Dermis blood vessel endothelial cell (primary cell): ENCODE data around the gene OSBP. TPM values are rescaled to one million over a fixed set of nuclear protein-coding genes. Genes with fewer than 3 reads are reported as not detected.
"Not testable (repeated sequence)": the region's sequence is repeated elsewhere in the genome, so short reads cannot be mapped to it uniquely, and the experiment has no call there.

Experiments used
- DNase-seq: peaks from one replicate; pipeline ENCODE4 v3.0.0; 2010
- total RNA-seq: library from RNA; depleted of rRNA; stranded (reverse); fragments of >200 nt; gene quantifications from 2 replicates; pipeline ENCODE4 v1.2.3, GENCODE V29; 2014

The OSBP gene
- total RNA-seq, 1 donor from 2014 or later, result 41.5 TPM

DNA sequence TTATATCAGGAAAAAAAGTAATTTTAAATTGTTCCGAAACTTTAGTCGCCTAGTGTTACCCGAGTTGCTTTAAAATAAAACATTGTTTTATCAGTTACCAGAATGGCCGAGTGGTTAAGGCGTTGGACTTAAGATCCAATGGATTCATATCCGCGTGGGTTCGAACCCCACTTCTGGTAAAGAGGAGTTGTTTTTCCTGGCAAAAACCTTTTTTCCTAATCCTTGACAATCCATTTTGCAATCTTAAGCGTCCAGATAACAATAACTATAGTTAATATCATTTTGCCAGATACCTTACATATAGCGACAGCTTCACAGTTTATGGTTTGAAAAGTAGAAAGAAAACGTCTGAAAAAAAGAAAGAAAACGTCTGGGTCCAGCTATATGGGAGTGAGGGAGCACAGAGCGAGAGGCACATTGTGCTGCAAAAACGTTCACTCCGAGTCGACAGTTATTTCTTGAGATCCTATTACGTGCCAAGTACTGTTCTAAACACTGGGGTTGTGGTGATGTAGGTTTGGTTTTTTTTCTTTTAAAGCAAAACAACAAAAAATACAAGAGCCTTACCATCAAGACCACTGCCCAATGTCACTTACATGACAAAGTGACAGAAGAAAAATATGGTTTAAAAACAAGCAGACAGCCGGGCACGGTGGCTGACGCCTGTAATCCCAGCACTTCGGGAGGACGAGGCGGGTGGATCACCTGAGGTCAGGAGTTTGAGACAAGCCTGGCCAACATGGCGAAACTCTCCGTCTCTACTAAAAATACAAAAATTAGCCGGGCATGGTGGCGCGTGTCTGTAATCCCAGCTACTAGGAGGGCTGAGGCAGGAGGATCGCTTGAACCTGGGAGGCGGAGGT lies 63.7 kb downstream of the OSBP start:
- DNase-seq, result peak; percentile 83

DNA sequence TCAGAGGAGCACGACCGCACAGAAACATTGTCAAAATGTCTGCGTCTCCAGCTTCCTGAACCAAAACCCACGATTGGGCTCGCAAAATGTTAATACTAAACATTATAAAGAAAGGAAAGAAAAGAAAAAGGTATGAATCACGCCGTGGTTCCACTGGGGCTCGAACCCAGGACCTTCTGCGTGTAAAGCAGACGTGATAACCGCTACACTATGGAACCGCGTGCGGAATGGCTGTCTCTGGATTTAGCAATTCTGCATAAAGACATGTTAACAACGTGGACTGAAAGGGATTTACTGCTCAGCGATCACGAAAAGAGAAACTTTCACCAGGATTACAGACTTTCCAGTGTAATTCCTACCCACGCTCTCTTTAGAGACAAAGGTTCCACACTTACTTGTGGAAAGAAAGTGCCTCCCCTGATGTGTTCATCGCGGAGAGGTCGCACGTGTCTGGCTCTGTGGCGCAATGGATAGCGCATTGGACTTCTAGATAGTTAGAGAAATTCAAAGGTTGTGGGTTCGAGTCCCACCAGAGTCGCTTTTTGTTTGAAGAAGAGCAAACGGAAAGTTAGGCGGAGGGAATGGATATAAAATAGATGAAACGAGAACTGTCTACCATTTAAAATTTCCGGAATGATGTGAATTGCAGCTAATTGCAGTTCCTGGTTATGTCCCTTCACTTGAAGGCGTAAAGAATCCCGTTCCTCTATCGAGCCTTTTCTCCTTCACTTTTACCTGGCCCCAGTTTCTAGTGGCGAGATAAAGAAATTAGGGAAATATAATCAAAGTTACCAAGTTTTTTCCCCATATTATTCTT lies 64.5 kb downstream of the OSBP start:
- peak; percentile 90 for DNase-seq

DNA sequence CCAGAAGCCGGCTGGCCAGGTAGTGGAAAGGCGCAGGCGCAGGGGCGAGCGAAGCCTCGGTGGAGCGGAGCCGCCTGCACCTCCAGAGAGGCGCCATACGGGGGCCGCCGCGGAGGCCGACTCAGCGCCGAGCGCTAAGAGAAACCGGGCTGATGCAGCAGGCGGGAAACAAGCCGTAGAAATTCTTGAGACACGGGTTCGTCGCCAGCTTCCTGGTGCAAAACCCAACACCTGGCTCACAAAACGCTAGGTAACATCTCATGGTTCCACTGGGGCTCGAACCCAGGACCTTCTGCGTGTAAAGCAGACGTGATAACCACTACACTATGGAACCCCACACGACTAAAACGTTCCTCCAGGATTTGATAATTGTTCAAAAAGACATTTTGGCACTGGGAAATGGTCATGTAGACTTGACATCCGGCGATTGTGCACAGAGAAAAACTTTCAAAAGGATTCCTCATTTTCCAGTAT lies 65.2 kb downstream of the OSBP start:
- DNase-seq, result peak; percentile 95

DNA sequence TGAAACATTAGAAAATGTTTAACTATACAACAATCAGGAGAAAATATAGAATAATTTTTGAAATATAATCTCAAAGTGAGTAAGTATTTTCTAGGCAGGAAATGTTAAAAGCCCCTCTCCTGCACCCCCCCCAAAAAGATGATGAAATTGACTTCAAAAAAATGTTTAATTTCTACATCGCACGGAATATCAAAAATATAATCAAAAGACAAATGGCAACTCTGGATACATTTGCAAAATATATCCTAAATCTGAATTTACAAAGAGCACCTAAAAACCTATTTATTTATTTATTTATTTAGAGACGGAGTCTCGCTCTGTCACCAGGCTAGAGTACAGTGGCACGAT lies 67.3 kb downstream of the OSBP start:
- no peak for DNase-seq

DNA sequence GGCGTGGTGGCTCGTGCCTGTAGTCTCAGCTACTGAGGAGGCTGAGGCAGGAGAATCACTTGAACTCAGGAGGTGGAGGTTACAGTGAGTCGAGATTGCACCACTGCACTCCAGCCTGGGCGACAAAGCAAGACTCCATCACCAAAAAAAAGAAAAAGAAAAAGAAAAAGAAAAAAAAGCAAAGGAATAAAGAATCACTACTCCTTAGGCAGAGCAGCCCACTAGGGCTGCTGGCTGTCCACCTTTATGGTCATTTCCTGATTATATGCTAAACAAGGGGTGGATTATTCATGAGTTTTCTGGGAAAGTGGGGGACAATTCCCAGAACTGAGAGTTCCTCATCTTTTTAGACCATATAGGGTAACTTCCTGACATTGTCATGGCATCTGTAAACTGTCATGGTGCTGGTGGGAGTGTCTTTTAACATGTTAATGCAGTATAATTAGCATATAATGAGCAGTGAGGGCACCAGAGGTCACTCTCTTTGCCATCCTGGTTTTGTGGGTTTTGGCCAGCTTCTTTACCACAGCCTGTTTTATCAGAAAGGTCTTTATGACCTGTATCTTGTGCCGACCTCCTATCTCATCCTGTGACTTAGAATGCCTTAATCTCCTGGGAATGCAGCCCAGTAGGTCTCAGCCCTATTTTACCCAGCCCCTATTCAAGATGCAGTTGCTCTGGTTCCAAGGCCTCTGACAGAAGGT lies 67.8 kb downstream of the OSBP start:
- peak; percentile 57 for DNase-seq

DNA sequence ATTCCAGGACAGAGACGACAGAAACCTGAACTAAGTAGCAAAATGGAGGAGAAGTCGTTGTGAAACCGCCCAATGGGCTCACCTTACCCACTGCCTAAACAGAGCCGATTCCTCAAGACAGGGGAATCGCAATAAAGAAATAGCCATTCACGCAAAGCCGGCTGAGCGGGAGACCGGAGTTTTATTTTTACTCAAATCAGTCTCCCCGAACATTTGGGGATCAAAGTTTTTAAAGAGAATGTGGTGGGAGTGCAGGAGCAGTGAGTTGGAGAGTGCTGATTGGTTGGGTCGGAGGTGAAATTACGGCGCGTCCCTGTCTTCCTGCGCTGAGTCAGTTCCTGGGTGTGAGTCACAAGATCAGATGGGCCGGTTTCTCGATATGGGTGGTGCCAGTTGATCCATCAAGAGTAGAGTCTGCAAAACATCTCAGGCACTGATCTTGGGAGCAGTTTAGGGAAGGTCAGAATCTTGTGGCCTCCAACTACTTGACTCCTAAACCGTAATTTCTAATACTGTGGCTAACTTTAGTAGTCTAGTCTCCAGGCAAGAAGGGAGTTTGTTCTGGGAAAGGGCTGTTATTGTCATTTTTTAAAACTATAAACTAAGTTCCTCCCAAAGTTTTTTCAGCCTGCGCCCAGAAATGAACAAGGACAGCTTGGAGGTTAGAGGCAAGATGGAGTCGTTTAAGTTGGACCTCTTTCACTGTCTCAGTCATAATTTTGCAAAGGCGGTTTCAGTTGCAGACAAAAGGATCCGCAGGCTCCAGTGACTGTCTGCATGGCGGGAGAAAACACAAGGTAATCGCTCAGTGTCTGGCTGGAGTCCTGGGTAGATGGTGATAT lies 70.2 kb downstream of the OSBP start:
- DNase-seq, result peak; percentile 34

DNA sequence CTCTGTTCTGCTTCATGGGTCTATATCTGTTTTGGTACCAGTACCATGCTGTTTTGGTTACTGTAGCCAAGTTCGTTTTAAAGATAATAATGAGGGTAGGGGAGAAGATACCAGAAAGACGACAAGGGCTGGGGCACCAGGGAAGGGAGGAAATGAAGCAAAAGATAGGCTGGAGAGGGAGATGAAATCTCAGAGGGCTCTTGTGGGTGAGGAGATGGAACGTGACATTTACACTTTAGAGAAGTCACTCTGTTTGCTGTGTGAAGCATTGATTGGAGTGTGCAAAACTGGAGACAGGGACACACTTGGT lies 70.8 kb downstream of the OSBP start:
- DNase-seq, result no peak

DNA sequence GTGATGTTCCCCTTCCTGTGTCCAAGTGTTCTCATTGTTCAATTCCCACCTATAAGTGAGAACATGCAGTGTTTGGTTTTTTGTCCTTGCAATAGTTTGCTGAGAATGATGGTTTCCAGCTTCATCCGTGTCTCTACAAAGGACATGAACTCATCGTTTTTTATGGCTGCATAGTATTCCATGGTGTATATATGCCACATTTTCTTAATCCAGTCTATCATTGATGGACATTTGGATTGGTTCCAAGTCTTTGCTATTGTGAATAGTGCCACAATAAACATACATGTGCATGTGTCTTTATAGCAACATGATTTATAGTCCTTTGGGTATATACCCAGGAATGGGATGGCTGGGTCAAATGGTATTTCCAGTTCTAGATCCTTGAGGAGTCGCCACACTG lies 71.9 kb downstream of the OSBP start:
- not testable (repeated sequence) for DNase-seq

DNA sequence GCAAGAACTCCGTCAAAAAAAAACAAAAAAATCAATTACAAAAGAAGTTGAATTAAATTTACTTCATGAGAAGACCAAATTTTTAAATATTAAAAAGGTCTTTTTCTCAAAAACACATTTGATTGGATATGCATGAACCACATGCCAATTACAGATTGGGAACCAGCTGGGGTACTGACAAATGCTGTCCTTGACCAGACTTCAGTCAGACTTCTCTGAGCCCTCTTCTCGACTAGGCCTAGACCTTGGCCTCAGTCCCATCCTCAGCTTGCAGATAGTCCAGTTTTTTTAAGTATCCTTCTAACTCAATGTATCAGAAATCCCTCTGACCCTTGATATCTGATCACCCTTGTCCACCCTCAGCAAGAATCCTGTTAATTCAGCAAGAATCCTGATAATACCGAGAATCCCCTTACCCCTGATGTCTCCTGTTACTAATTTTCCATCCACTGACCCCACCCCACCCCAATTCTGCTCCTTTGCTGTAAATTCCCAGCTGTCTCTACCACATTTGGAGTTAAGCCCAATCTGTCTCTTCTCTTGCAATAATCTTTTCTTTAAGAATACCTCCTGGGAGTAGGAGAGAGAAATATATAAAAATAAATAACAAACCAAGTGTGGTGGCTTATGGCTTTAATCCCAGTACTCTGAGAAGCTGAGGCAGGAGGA lies 73.3 kb downstream of the OSBP start:
- no peak for DNase-seq

DNA sequence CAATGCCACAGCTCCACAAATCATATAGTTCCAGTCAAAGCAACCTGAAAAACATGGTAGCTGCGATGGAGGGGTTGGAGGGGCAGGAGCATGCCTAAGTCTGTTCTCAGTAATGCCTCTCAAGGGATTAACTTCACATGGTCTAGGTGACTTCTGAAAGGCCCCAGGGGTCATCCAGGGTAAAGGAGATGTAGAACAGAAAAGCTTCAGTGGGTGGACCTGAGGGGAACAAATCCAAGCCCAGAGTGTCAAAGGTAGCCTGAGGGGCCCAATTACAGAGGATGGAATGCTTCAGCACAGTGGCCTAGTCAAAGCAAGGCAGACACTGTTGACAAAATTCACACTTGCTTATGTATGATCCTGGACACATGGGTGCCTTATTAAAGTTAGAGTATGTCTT lies 80.9 kb downstream of the OSBP start:
- DNase-seq, result no peak

DNA sequence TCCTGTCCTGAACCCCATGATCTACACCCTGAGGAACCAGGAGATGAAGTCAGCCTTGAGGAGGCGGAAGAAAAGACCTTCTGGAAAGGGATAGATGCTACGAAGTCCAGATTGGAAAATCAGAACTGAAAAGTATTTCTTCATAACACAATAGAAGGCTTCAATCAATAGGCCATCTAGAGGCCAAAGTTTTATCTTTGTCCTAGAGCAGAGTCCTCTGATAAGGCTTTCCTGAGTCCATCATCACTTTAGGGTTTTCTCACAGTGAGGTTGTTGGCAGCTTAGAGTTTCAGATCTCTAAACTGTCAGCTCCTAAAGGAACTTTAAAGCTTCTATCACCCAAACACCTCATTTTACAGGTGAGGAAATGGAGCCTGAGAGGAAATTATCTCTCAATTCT lies 83.0 kb downstream of the OSBP start:
- no peak for DNase-seq

DNA sequence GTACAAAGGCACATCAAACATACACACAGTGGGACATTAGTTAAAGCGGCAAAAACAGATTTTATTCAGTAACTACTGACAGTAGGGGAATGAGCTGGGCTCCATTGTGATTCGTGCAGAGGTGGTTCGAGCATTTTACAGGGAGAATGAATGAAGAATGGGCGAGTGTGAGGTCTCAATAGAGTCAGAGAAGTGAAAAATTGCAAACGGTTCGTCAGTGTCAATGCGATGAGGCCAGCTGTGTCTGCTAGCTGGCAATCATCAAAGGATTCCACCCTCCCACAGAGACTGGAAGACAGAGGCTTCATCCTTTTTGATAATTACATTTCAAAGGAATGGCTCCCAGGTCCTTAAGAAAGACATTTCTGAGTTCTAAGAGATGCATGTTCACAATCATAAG lies 86.9 kb downstream of the OSBP start:
- no peak for DNase-seq

Other genes with a start within 250 kb of the OSBP start
- not detected in 2 replicates for gene OR5A2, start 189.4 kb downstream of the OSBP start, total RNA-seq
- gene OR5A1, start 179.3 kb downstream of the OSBP start, total RNA-seq, result under 0.01 TPM in 1 of 2 replicates, not detected in the other
- not detected in 2 replicates for gene OR4D6, start 158.8 kb downstream of the OSBP start, total RNA-seq
- gene OR4D10, start 142.5 kb downstream of the OSBP start, total RNA-seq, result not detected in 2 replicates
- gene OR4D11, start 112.2 kb downstream of the OSBP start, total RNA-seq, result not detected in 2 replicates
- gene OR4D9, start 104.2 kb downstream of the OSBP start, total RNA-seq, result under 0.01 TPM in 1 of 2 replicates, not detected in the other
- gene PATL1, start 53.3 kb upstream of the OSBP start, total RNA-seq, result 6.0 and 13.0 TPM in 2 replicates
- not detected in 2 replicates for gene OR10V1, start 98.1 kb upstream of the OSBP start, total RNA-seq
- 77.5 and 143 TPM in 2 replicates for gene STX3, start 139.6 kb upstream of the OSBP start, total RNA-seq
- 35.9 and 44.5 TPM in 2 replicates for gene MRPL16, start 195.0 kb upstream of the OSBP start, total RNA-seq
- gene CBLIF, start 229.7 kb upstream of the OSBP start, total RNA-seq, result not detected in 2 replicates